ENCODE results near the gene RNF214.

The RNF214 gene

DNA sequence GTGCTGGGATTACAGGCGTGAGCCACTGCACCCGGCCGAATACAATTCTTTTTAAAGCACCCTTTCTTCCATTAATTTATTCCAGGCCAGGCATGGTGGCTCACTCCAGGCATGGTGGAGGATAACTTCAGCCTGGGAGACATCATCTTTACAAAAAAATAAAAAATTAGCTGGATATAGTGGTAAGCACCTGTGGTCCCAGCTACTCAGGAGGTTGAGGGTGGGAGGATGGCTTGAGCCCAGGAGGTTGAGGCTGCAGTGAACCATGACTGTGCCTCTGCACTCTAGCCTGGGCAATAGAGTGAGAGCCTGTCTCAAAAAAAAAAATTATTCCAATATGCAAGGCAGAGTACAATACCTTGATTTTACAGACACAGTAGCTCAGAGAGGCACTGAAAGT lies 21.9 kb upstream of the RNF214 start:
- H3K9me2 ChIP-seq (replicated peaks; ENCODE audit: control insufficient read depth, low read length), result no peaks in the 10 kb centered on the region
- no peak for TF ChIP-seq EZH2phosphoT487 (IDR thresholded peaks at IDR 0.05; ENCODE audit: borderline replicate concordance, low read length)
- TF ChIP-seq, protein P1, sequence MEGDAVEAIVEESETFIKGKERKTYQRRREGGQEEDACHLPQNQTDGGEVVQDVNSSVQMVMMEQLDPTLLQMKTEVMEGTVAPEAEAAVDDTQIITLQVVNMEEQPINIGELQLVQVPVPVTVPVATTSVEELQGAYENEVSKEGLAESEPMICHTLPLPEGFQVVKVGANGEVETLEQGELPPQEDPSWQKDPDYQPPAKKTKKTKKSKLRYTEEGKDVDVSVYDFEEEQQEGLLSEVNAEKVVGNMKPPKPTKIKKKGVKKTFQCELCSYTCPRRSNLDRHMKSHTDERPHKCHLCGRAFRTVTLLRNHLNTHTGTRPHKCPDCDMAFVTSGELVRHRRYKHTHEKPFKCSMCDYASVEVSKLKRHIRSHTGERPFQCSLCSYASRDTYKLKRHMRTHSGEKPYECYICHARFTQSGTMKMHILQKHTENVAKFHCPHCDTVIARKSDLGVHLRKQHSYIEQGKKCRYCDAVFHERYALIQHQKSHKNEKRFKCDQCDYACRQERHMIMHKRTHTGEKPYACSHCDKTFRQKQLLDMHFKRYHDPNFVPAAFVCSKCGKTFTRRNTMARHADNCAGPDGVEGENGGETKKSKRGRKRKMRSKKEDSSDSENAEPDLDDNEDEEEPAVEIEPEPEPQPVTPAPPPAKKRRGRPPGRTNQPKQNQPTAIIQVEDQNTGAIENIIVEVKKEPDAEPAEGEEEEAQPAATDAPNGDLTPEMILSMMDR (IDR thresholded peaks at IDR 0.05; ENCODE audit: low read depth, low read length, poor library complexity, severe bottlenecking), result no peak
- no peaks in the 10 kb centered on the region for H3F3A ChIP-seq (ENCODE audit: control insufficient read depth, insufficient read depth)

DNA sequence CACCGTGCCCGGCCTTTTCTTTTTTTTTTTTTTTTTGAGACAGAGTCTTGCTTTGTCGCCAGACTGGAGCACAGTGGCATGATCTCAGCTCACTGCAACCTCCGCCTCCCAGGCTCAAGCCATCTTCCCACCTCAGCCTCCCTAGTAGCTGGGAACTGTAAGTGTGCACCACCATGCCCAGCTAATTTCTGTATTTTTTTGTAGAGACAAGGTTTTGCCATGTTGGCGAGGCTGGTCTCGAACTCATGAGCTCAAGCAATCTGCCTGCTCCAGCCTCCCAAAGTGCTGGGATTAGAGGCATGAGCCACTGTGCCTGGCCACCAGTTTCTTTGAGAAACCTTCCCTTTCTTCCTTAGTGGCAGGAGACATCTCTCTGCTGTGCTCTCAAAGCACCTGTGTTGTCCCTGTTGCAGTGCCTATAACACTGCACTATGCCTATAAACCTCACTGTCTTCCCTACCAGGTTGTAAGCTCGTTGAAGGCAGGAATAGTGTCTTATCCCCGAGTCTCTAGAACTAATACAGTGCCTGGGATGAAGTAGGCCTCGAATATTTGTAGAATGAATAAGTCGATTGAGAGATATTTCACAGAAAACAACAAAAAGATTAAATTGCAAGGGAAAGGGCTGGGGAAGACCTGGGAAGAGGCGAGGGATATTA lies 19.6 kb upstream of the RNF214 start:
- TF ChIP-seq, protein P1 (IDR thresholded peaks at IDR 0.05; ENCODE audit: low read depth, low read length, poor library complexity, severe bottlenecking), result no peak
- TF ChIP-seq EZH2phosphoT487 (IDR thresholded peaks at IDR 0.05; ENCODE audit: borderline replicate concordance, low read length), result no peak
- Histone ChIP-seq H3K27ac (ENCODE audit: low read depth, low read length) (no peak overlapping the region), H3F3A (ENCODE audit: control insufficient read depth, insufficient read depth) (no peaks in the 10 kb centered on the region), H3K36me3 (ENCODE audit: control insufficient read depth, low read length) (peaks cover 29% of the 10 kb centered on the region), H3K9me3 (ENCODE audit: control insufficient read depth, insufficient read depth, low read length) (no peaks in the 10 kb centered on the region), H3K4me3 (ENCODE audit: low read length) (no peak overlapping the region), H3K9me2 (replicated peaks; ENCODE audit: control insufficient read depth, low read length) (no peaks in the 10 kb centered on the region), H3K4me2 (ENCODE audit: low read length) (no peak overlapping the region), H3K4me1 (ENCODE audit: control insufficient read depth, low read length) (no peaks in the 10 kb centered on the region), H4K20me1 (ENCODE audit: control insufficient read depth, insufficient read depth, low read depth, low read length) (no peaks in the 10 kb centered on the region), H3K27me3 (ENCODE audit: control insufficient read depth, low read length) (no peaks in the 10 kb centered on the region), H3K79me2 (ENCODE audit: control insufficient read depth, low read length) (no peaks in the 10 kb centered on the region)

More for the DNA sequence above, 21.9 kb upstream of the RNF214 start:
- no peaks in the 10 kb centered on the region for H3K4me1 ChIP-seq (ENCODE audit: control insufficient read depth, low read length)
- no peaks in the 10 kb centered on the region for H3K79me2 ChIP-seq (ENCODE audit: control insufficient read depth, low read length)
- H3K4me2 ChIP-seq (ENCODE audit: low read length), result no peak overlapping the region
- H3K4me3 ChIP-seq (ENCODE audit: low read length), result no peak overlapping the region
- H3K27me3 ChIP-seq (ENCODE audit: control insufficient read depth, low read length), result no peaks in the 10 kb centered on the region
- H3K9me3 ChIP-seq (ENCODE audit: control insufficient read depth, insufficient read depth, low read length), result no peaks in the 10 kb centered on the region
- no peak overlapping the region for H3K27ac ChIP-seq (ENCODE audit: low read depth, low read length)
- no peaks in the 10 kb centered on the region for H4K20me1 ChIP-seq (ENCODE audit: control insufficient read depth, insufficient read depth, low read depth, low read length)
- peaks cover 15% of the 10 kb centered on the region for H3K36me3 ChIP-seq (ENCODE audit: control insufficient read depth, low read length)

DNA sequence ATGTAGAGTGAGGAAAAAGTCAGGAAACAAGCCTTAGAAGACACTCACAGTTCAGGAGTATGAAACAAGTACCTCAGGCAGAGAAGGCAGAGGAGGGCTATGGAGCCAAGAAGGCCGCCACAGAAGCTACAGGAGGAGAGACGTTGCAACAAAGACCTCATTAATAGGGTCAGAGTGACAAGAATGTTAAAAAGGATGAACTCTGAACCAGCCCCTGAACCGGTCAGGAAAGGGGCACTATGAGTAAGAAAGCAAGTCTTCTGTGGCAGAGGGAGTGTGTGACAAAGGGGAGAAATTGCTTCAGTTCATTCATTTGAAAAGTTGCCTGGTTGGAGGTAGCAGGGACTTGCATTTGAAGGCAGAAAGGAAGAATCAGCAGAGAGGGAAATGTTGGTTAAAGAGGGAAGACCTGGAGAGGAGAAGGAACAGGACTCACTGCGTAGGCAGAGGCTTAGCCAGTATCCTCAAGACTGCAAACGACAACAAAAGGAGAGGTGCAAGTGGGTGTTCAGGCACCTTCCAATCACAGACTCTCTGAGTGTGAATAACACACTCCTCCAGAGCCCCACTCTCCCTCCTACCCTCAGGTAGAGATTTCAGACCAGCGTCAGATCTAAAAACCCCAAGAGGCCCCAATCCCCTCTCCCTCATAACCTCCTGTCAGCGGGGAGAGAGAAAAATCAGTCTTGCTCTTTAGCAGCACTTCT lies 17.9 kb upstream of the RNF214 start:
- Histone ChIP-seq H3K4me2 (ENCODE audit: low read length) (no peak overlapping the region), H3K36me3 (ENCODE audit: control insufficient read depth, low read length) (peaks cover 44% of the 10 kb centered on the region), H3K9me3 (ENCODE audit: control insufficient read depth, insufficient read depth, low read length) (no peaks in the 10 kb centered on the region), H3K79me2 (ENCODE audit: control insufficient read depth, low read length) (no peaks in the 10 kb centered on the region), H3K27me3 (ENCODE audit: control insufficient read depth, low read length) (no peaks in the 10 kb centered on the region), H3F3A (ENCODE audit: control insufficient read depth, insufficient read depth) (no peaks in the 10 kb centered on the region), H3K27ac (ENCODE audit: low read depth, low read length) (no peak overlapping the region), H3K4me3 (ENCODE audit: low read length) (no peak overlapping the region), H4K20me1 (ENCODE audit: control insufficient read depth, insufficient read depth, low read depth, low read length) (no peaks in the 10 kb centered on the region), H3K9me2 (replicated peaks; ENCODE audit: control insufficient read depth, low read length) (no peaks in the 10 kb centered on the region), H3K4me1 (ENCODE audit: control insufficient read depth, low read length) (no peaks in the 10 kb centered on the region)
- TF ChIP-seq, protein P1 (IDR thresholded peaks at IDR 0.05; ENCODE audit: low read depth, low read length, poor library complexity, severe bottlenecking), result no peak
- no peak for TF ChIP-seq EZH2phosphoT487 (IDR thresholded peaks at IDR 0.05; ENCODE audit: borderline replicate concordance, low read length)
